Stimulated activated CD8-positive, alpha-beta memory T cell treated with anti-CD3 and anti-CD28 coated beads, Interleukin-7, amount 100 ng/mL, for 48 hours (primary cell): Measurements from ENCODE around the gene NFKBIE.
A peak's percentile ranks its signal among the peaks of the same experiment; 100 is the strongest.

ENCODE experiments used
- DNase-seq, 2 donors: peaks; one replicate each; pipeline ENCODE4 v3.0.0-alpha.2; 2020; ENCODE audit warnings: low read depth in 1 of 2; ENCODE audit errors: extremely low read depth in 1 of 2

Gene NFKBIE

DNA sequence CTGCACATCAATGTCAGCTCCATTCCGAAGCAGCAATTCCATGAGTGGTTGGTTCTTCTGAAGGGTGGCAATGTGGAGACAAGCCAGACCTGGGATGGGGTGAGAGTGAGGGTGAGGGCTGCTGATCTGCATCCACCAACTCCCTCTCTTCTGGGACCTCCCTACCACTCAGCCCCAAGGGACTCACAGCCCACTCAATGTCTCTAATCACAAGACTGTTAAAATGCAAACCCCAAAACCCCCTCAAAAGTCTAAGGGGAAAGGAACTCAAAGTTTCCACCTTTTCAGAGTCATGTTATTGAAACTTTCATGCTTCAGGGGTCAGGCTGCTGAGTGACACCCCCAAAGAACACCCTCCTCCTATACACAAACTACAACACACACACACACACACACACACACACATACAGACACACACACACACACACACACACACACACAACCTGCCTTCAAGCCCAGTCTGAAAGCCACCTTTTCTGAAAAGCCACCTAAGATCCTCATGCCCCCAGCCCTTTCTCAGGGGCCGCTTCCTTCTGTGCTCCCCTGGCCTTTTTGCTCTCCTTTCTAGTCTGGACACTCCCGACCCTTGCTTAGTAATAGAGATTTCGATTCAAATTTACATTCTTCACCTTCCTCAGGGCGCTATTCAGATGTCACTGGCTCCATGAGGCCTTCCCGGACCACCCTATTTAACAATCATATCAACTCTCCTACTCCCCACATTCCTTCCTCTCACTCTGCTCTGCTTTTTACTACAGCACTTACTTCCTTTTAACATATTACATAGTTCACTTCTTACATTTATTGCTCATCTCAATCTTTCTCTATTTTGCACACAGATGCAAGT is 4.7 kb downstream of the NFKBIE start:
- no peak for DNase-seq

DNA sequence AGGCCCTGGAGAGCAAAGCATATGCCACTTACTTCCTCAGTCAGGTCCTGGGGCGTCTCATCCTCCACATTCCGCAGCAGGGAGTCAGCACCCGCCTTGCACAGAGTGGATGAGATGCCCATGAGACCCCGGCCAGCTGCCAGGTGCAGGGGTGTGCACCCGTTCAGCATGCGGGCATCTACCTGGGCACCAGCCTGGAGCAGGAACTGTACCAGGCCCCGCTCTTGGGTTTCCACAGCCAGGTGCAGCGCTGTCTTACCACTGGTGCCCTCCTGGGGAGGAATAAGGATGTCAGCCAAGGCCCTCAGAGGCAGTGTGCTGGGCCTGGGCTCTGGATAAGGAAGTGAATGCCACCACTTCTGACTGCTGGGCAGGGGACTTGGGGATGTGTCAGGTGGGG is 5.3 kb downstream of the NFKBIE start:
- DNase-seq = no peak

DNA sequence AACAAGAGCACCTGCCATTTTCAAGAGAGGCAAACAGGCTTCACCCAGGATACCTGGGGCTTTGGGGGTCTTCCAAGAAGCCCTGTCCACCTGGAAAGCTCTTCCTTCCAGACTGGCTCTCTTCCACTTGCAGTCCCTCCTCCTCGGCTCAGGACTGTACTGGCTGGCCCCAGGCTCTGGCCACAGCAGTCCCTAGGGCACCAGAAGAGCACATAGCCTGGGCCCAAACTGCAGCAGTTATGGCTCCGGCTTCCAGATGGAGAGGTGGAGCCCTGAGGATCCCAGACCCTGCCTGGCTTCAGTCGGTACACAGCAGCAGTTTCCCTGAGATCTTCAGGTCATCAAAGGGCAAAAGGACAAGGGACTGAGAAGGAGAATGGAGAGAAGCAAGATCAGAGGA is 6.4 kb downstream of the NFKBIE start:
- DNase-seq = no peak

DNA sequence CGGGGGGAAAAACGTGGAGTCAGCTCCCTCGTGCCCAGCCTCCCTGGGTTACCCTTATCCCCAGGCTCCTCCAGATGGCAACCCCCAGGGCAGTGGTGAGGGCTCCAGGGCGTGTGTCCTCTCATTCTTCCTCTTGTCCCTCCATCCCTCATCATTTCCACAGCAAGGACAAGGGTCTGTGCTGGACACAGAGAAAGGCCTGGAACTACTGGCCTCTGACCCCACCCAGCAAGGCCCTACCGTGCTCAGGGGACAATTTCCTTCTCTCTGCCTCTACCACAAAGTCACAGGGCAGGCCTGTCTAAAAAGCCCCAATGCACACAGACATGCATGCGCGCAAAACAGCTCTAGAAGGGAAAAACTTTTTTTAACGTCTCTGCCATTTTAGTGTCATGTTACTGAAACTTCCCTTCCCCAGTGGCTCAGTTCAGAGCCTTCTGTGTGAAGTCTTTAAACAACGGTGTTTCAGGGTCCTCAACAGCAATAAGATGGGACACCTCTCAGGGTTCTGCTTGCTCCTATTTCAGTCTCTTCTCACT is 7.0 kb downstream of the NFKBIE start:
- DNase-seq = no peak

DNA sequence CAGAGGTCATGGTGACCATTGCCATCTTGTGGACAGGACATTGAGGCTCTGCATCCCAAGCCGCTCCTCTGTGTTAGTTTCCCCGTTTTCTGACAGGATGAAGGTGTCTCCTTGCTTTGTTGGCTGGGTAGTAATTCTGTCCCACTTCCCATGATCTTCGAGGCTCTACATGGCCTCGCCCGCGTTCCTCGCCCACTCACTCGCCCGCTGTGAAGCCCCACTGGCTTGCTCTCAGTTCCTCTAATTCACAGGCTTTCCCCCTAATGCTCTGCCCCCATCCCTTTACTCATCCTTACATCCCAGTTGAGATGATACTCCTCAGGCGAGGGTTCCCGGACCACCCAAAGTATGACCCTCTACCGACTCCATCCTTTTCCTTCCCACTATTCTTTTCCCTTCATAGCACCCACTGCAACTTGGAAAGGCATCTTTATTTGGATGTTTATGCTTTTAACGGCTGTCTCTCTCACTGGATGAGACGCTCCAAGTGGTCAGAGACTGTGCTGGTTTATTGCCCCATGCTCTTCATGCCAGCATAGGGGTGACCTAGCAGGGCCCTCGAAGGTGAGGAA is 7.5 kb downstream of the NFKBIE start:
- no peak for DNase-seq

DNA sequence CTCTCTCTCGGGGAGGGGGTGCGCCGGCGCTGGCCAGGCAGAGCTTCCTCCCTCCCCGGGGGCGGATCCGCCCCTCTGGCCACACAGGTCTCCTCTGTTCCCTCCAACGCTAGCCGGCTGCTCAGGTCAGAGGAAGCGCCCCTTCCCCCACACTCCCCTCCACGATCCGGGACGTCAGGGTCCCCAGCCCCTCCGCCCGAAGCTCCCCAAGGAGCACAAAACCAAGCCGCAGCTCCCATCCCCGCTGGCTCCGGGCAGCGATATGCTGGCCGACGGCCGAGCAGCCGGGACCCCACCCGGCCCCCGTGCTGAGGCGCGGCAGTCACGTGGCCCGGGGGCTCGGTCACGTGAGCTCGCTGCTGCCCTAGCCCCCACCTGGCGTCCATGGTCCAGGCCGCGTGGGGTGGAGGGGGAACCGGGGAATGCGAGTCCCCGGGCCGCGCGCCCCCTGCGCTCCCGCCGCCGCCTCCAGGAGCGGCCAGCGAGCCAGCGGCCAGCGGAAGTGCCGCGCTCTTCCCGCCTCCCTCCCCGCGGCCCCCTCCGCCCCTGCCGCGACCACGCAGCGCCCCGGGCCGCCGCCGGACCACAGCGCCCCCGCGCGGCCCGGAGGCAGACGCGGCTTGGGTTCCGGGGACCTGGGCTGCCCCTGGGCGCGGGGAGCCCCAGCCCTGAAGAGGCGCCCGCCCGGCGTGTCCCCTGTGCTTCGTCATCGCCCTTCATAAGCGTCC is 8.2 kb downstream of the NFKBIE start, which contains the start of gene SLC35B2:
Gene SLC35B2 (minus strand): TSS at position 504 of the 728 bp plus-strand sequence. CDS start 118 bp downstream, at position 386.
- DNase-seq = peak in 1 of 2 donors; percentile 47

- no peak for DNase-seq
Measured at GRCh38 chr6:44256775-44257024, 8.7 kb downstream of the NFKBIE start.

GRCh38 chr6:44255871-44256774 is 9.2 kb downstream of the NFKBIE start:
- no peak for DNase-seq

DNA sequence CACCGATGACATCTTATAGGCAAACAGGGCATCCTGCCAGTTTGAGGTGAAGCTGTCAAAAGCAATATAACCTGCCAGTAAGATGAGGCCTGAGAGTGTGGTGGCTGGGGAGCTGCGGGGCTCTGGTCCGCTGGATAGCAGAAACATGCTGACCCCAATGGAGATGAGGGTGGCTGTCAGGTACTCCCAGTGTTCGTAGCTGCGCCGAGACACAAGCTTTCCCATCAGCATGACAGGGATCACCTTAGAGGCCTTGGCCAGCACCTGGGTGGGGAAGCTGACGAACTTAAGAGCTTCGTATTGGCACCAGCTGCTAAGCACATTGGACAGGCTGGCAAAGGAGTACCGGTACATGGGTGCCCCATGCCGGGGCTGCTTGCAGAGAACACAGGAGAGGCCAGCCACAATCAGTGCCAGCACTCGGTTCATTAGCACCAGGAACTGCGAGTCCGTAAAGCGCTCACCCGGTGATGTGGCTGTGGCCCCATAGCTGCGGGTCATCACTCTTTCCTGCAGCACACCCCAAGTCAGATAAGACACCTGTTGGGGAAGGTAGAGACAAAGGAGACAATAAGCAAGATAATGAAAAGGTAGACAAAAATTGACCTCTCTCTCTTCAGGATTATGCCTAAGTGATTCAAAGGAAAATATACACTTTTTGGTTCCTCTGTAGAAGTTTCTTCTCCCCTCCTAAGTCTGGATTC is 10.1 kb downstream of the NFKBIE start:
- no peak for DNase-seq

DNA sequence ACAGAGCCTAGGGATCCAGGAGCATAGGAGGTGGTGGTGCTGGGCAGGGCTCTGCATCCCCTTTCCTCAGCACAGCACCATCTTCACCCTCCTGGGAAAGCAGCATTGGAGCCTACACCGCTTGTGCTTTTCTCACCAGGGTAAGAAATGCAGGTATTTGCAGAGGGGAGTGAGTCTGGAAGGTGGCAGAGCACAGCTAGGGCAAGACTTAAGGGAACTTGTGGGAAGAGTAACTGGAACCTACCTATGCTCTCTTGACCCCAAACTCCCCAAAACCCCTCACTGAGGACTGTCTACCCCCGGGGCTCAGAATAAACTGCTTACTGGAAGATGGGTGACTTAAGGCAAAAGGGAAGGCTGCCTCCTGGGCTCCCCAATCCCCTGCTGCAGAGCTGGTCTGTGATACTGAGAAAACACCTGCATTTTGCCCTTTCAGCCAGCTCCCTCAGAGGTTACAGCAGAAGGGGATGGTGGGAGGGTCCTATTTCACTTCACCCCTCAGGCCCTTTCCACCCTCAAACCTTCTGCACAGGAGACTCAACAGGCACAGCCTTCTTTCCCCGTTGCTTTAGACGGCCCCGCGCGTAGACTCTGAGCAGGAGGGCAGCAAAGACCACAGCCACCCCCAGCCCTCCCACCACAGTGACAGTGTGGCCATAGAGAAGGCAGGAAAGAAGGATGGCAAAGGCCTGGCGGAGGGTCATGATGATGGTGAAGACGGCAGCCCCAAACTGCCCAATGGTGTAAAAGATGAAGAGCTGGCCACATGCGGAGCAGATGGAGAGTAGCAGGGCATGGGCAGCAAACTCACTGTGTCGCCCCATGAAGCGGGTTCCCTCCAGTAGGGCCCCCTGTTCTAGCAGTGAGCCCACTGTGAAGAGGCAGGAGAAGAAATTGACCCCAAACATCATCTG is 10.9 kb downstream of the NFKBIE start:
- DNase-seq = no peak

- DNase-seq = peak in 1 of 2 donors; percentile 47
Measured at GRCh38 chr6:44253307-44254101, 11.8 kb downstream of the NFKBIE start.

- DNase-seq = no peak
Measured at GRCh38 chr6:44251576-44252524, 13.5 kb downstream of the NFKBIE start.

DNA sequence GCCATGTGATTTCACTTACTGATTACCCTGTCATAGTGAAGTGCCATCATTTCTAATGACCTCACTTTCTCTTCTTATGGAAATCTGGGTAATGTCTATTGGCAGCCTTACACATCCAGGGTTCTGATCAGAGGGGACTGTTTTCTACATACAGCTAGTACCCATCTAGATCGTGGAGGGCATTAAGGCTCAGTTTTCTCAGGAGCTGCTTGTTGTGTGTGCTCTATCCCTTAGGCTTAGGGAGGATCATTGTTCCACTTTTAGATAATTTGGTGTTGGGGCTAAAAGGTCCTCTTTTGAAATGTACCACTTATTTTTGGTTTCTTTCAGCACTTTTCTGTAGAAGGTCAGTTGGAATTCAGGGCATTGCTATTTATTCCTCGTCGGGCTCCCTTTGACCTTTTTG is 14.6 kb downstream of the NFKBIE start:
- DNase-seq = no peak

GRCh38 chr6:44250067-44250717 is 15.2 kb downstream of the NFKBIE start:
- no peak for DNase-seq

DNA sequence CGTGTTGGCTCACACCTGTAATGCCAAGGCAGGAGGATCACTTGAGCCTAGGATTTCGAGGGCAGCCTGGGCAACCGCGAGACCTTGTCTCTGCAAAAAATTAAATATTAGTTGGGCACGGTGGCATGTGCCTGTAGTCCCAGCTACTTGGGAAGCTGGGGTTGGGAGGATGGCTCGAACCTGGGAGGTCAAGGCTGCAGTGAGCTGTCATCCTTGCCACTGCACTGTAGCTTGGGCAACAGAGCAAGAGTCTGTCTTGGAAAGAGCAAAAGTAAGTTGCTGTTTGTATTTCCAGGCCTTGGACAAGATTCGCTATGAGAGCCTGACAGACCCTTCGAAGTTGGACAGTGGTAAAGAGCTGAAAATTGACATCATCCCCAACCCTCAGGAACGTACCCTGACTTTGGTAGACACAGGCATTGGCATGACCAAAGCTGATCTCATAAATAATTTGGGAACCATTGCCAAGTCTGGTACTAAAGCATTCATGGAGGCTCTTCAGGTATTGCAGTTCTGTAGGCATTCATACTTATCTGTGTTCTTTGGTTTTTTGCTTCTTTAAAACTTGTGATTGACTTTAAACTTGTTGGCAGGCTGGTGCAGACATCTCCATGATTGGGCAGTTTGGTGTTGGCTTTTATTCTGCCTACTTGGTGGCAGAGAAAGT is 16.1 kb downstream of the NFKBIE start:
- DNase-seq = no peak

DNA sequence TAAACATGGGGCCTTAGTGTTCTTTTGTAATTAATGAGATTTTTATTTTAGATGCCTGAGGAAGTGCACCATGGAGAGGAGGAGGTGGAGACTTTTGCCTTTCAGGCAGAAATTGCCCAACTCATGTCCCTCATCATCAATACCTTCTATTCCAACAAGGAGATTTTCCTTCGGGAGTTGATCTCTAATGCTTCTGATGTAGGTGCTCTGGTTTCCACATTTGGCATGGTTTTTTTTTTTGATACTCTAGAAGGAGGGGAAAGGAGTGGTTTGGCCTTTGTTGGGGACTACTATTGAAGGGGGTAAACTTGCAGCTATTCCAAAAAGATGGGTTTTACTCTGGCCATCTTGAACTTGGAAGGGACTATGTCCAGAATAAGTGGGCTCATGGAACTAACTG is 16.8 kb downstream of the NFKBIE start:
- DNase-seq = no peak
